ENCODE data around the gene VSIG10L2.

VSIG10L2 gene

GRCh38 chr11:125949271-125950177, 3.7 kb downstream of the VSIG10L2 start:
- ChIA-PET POLR2A (ENCODE audit: low non-redundant PET) (no interaction called here), CTCF (no interaction called here)
- H3K27ac ChIP-seq, result no peak overlapping the region
- DNase-seq (ENCODE audit: low spot score), result no peak
- no peak for TF ChIP-seq CTCF (conservative IDR thresholded peaks at IDR 0.05; ENCODE audit: low read depth)

GRCh38 chr11:125950178-125950490, 4.3 kb downstream of the VSIG10L2 start:
- no peak for DNase-seq (ENCODE audit: low spot score)
- H3K27ac ChIP-seq, result peak overlapping the region; percentile 56; the same call in 1 of the 2 replicates
- POLR2A ChIA-PET (ENCODE audit: low non-redundant PET), result no interaction called here
- CTCF ChIA-PET, result no interaction called here
- TF ChIP-seq CTCF (conservative IDR thresholded peaks at IDR 0.05; ENCODE audit: low read depth), result no peak

- ChIA-PET POLR2A (ENCODE audit: low non-redundant PET) (no interaction called here), CTCF (interaction anchor here (0.6 to 0.9 kb wide), 2 partner anchors 9 to 357 kb away, joined by 3 read pairs; no protein-coding TSS in a partner anchor)
- peak overlapping the region; percentile 56 for H3K27ac ChIP-seq
- no peak for TF ChIP-seq CTCF (conservative IDR thresholded peaks at IDR 0.05; ENCODE audit: low read depth)
- DNase-seq (ENCODE audit: low spot score), result no peak
Observed at GRCh38 chr11:125950696-125951651, 5.1 kb downstream of the VSIG10L2 start.

GRCh38 chr11:125951731-125952130, 5.9 kb downstream of the VSIG10L2 start:
- no peak for TF ChIP-seq CTCF (conservative IDR thresholded peaks at IDR 0.05; ENCODE audit: low read depth)
- CTCF ChIA-PET, result interaction anchor here (0.6 to 0.9 kb wide), 2 partner anchors 9 to 356 kb away, joined by 3 read pairs; no protein-coding TSS in a partner anchor
- no peak for DNase-seq (ENCODE audit: low spot score)
- POLR2A ChIA-PET (ENCODE audit: low non-redundant PET), result no interaction called here
- H3K27ac ChIP-seq, result peak overlapping the region; percentile 56

GRCh38 chr11:125952559-125952958, 6.7 kb downstream of the VSIG10L2 start:
- POLR2A ChIA-PET (ENCODE audit: low non-redundant PET), result no interaction called here
- CTCF ChIA-PET, result interaction anchor here (0.6 kb wide), 1 partner anchor 10 kb away, joined by 4 read pairs; no protein-coding TSS in a partner anchor
- peak overlapping the region; percentile 94 for H3K27ac ChIP-seq
- TF ChIP-seq CTCF (conservative IDR thresholded peaks at IDR 0.05; ENCODE audit: low read depth), result no peak
- DNase-seq (ENCODE audit: low spot score), result no peak

GRCh38 chr11:125952973-125953372, 7.1 kb downstream of the VSIG10L2 start:
- POLR2A ChIA-PET (ENCODE audit: low non-redundant PET), result no interaction called here
- CTCF ChIA-PET, result no interaction called here
- H3K27ac ChIP-seq, result peak overlapping the region; percentile 94
- DNase-seq (ENCODE audit: low spot score), result peak; percentile 34
- TF ChIP-seq CTCF (conservative IDR thresholded peaks at IDR 0.05; ENCODE audit: low read depth), result no peak
